SU-DHL-6 (cell line): ENCODE data around the gene MAP1A.

Experiments
- H2AFZ ChIP-seq: fragments of 200-600 bp; sonication (generic); 2 replicates; pipeline ENCODE4 v1.6.1; 2014; ENCODE audit warnings: low read depth, mild to moderate bottlenecking, moderate library complexity, mixed read lengths, antibody characterized with exemption, low read length; ENCODE audit not compliant: severe bottlenecking
- H3F3A ChIP-seq: fragments of 200-600 bp; shearing (Covaris generic); 2 replicates; pipeline ENCODE4 v1.6.0; 2016; ENCODE audit warnings: antibody characterized with exemption, mild to moderate bottlenecking; ENCODE audit not compliant: insufficient read depth
- H3K27ac ChIP-seq: fragments of 200-600 bp; sonication (generic); 2 replicates; pipeline ENCODE4 v1.5.1; 2016; ENCODE audit warnings: low read depth, mild to moderate bottlenecking, low read length, moderate library complexity, mixed read lengths
- H3K27me3 ChIP-seq: fragments of 200-600 bp; sonication (generic), shearing (Covaris generic); 2 replicates; pipeline ENCODE4 v1.6.0; 2014; ENCODE audit warnings: mild to moderate bottlenecking, low read length
- H3K36me3 ChIP-seq: fragments of 200-600 bp; sonication (generic); 2 replicates; pipeline ENCODE4 v1.6.1; 2014; ENCODE audit warnings: mild to moderate bottlenecking, low read length, mixed read lengths
- H3K4me2 ChIP-seq: fragments of 300-600, 200-600 bp; shearing (Covaris generic), sonication (generic); 2 replicates; pipeline ENCODE4 v1.6.0; 2014; ENCODE audit warnings: low read length, low read depth, mild to moderate bottlenecking; ENCODE audit not compliant: poor library complexity, severe bottlenecking
- H3K4me3 ChIP-seq: fragments of 200-600 bp; sonication (generic); 2 replicates; pipeline ENCODE4 v1.5.1; 2014; ENCODE audit warnings: antibody characterized with exemption, low read length, mild to moderate bottlenecking, mixed read lengths; ENCODE audit not compliant: insufficient read depth, poor library complexity, severe bottlenecking
- H3K79me2 ChIP-seq: fragments of 200-600 bp; sonication (generic); 2 replicates; pipeline ENCODE4 v1.6.1; 2014; ENCODE audit warnings: mild to moderate bottlenecking, low read length, moderate library complexity; ENCODE audit not compliant: insufficient read depth
- H3K9ac ChIP-seq: fragments of 200-600 bp; sonication (generic); 2 replicates; pipeline ENCODE4 v1.7.0; 2014; ENCODE audit warnings: mild to moderate bottlenecking, low read length
- H3K9me2 ChIP-seq: fragments of 200-600 bp; sonication (generic); replicated peaks from 2 replicates; pipeline ENCODE4 v1.6.1; 2014; ENCODE audit warnings: low read length; ENCODE audit not compliant: insufficient read depth
- H3K9me3 ChIP-seq: fragments of 200-600 bp; sonication (generic); 2 replicates; pipeline ENCODE4 v1.6.1; 2014; ENCODE audit warnings: low read length, mixed read lengths; ENCODE audit not compliant: insufficient read depth
- H4K20me1 ChIP-seq: fragments of 200-600 bp; sonication (generic); 2 replicates; pipeline ENCODE4 v1.6.1; 2014; ENCODE audit warnings: low read depth, mild to moderate bottlenecking, antibody characterized with exemption, low read length, moderate library complexity, mixed read lengths
- EZH2phosphoT487 ChIP-seq: fragments of 200-600 bp; sonication (generic), shearing (Covaris generic); conservative IDR thresholded peaks from 2 replicates; pipeline ENCODE4 v1.6.1; 2018; ENCODE audit warnings: mild to moderate bottlenecking, antibody characterized with exemption, low read length, moderate library complexity, mixed read lengths
- TF ChIP-seq, protein P1 (sequence below): fragments of 200-600 bp; sonication (generic); IDR thresholded peaks from one replicate; pipeline ENCODE4 v1.5.1; 2017; ENCODE audit warnings: antibody characterized with exemption, mild to moderate bottlenecking, low read length, moderate library complexity; ENCODE audit not compliant: insufficient read depth, poor library complexity, severe bottlenecking

Gene MAP1A

GRCh38 chr15:43547539-43547938, 30.1 kb downstream of the MAP1A start:
- Histone ChIP-seq H3K27me3 (no peaks in the 10 kb centered on the region), H3K9me2 (no peaks in the 10 kb centered on the region), H3K9ac (no peak overlapping the region), H2AFZ (no peak overlapping the region), H3K36me3 (0 out of 2 replicates have a peak, but pooled peaks cover 3% of the 10 kb centered on the region), H3F3A (no peaks in the 10 kb centered on the region; the same call in 1 of the 2 replicates), H3K27ac (no peak overlapping the region), H3K79me2 (no peaks in the 10 kb centered on the region), H4K20me1 (no peaks in the 10 kb centered on the region), H3K4me2 (no peak overlapping the region), H3K4me3 (no peak overlapping the region), H3K9me3 (no peaks in the 10 kb centered on the region)
- TF ChIP-seq, protein P1, sequence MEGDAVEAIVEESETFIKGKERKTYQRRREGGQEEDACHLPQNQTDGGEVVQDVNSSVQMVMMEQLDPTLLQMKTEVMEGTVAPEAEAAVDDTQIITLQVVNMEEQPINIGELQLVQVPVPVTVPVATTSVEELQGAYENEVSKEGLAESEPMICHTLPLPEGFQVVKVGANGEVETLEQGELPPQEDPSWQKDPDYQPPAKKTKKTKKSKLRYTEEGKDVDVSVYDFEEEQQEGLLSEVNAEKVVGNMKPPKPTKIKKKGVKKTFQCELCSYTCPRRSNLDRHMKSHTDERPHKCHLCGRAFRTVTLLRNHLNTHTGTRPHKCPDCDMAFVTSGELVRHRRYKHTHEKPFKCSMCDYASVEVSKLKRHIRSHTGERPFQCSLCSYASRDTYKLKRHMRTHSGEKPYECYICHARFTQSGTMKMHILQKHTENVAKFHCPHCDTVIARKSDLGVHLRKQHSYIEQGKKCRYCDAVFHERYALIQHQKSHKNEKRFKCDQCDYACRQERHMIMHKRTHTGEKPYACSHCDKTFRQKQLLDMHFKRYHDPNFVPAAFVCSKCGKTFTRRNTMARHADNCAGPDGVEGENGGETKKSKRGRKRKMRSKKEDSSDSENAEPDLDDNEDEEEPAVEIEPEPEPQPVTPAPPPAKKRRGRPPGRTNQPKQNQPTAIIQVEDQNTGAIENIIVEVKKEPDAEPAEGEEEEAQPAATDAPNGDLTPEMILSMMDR, result no peak
- no peak for TF ChIP-seq EZH2phosphoT487

- Histone ChIP-seq H3K27ac (no peak overlapping the region), H4K20me1 (no peaks in the 10 kb centered on the region), H3K4me2 (no peak overlapping the region), H3K4me3 (no peak overlapping the region), H3K9ac (no peak overlapping the region), H3K27me3 (no peaks in the 10 kb centered on the region), H2AFZ (no peak overlapping the region), H3K79me2 (no peaks in the 10 kb centered on the region), H3K9me3 (no peaks in the 10 kb centered on the region), H3K36me3 (0 out of 2 replicates have a peak, but pooled peaks cover 3% of the 10 kb centered on the region), H3K9me2 (no peaks in the 10 kb centered on the region), H3F3A (no peaks in the 10 kb centered on the region)
- TF ChIP-seq, protein P1, result no peak
- TF ChIP-seq EZH2phosphoT487, result no peak
These were observed 33.3 kb downstream of the MAP1A start for GRCh38 chr15:43550527-43551363.

- no peak for TF ChIP-seq EZH2phosphoT487
- TF ChIP-seq, protein P1, result no peak
- Histone ChIP-seq H3K9me2 (no peaks in the 10 kb centered on the region), H3K4me2 (no peak overlapping the region), H3K27me3 (no peaks in the 10 kb centered on the region), H3K27ac (no peak overlapping the region), H4K20me1 (no peaks in the 10 kb centered on the region), H3K79me2 (no peaks in the 10 kb centered on the region), H3K9me3 (no peaks in the 10 kb centered on the region), H2AFZ (no peak overlapping the region), H3F3A (no peaks in the 10 kb centered on the region), H3K4me3 (no peak overlapping the region), H3K36me3 (0 out of 2 replicates have a peak, but pooled peaks cover 3% of the 10 kb centered on the region), H3K9ac (no peak overlapping the region)
These were observed 34.8 kb downstream of the MAP1A start for GRCh38 chr15:43552256-43552655.
